ENCODE results near the gene NELL2.

NELL2 gene

GRCh38 chr12:44603701-44604100 is 272.4 kb downstream of the NELL2 start:
- H3K4me3 ChIP-seq (ENCODE audit: low read depth, low read length) = no peak overlapping the region
- no peak for DNase-seq (ENCODE audit: low read depth)
- no peak for TF ChIP-seq CTCF (IDR thresholded peaks at IDR 0.05; ENCODE audit: control insufficient read depth, extremely low read depth, insufficient read depth)

- DNase-seq (ENCODE audit: low read depth) = no peak
- no peak overlapping the region for H3K4me3 ChIP-seq (ENCODE audit: low read depth, low read length)
- TF ChIP-seq CTCF (IDR thresholded peaks at IDR 0.05; ENCODE audit: control insufficient read depth, extremely low read depth, insufficient read depth) = no peak
These were observed 283.5 kb downstream of the NELL2 start for GRCh38 chr12:44592626-44593025.

- DNase-seq (ENCODE audit: low read depth) = no peak
- no peak for TF ChIP-seq CTCF (IDR thresholded peaks at IDR 0.05; ENCODE audit: control insufficient read depth, extremely low read depth, insufficient read depth)
- H3K4me3 ChIP-seq (ENCODE audit: low read depth, low read length) = no peak overlapping the region
These were observed 286.4 kb downstream of the NELL2 start for GRCh38 chr12:44589697-44590096.

- TF ChIP-seq CTCF (IDR thresholded peaks at IDR 0.05; ENCODE audit: control insufficient read depth, extremely low read depth, insufficient read depth) = no peak
- DNase-seq (ENCODE audit: low read depth) = no peak
- no peak overlapping the region for H3K4me3 ChIP-seq (ENCODE audit: low read depth, low read length)
These were observed 287.5 kb downstream of the NELL2 start for GRCh38 chr12:44588651-44589050.

GRCh38 chr12:44584625-44585024 is 291.5 kb downstream of the NELL2 start:
- TF ChIP-seq CTCF (IDR thresholded peaks at IDR 0.05; ENCODE audit: control insufficient read depth, extremely low read depth, insufficient read depth) = no peak
- no peak for DNase-seq (ENCODE audit: low read depth)
- H3K4me3 ChIP-seq (ENCODE audit: low read depth, low read length) = no peak overlapping the region

GRCh38 chr12:44582521-44582920 is 293.6 kb downstream of the NELL2 start:
- no peak overlapping the region for H3K4me3 ChIP-seq (ENCODE audit: low read depth, low read length)
- DNase-seq (ENCODE audit: low read depth) = no peak
- TF ChIP-seq CTCF (IDR thresholded peaks at IDR 0.05; ENCODE audit: control insufficient read depth, extremely low read depth, insufficient read depth) = no peak

GRCh38 chr12:44581642-44582242 is 294.4 kb downstream of the NELL2 start:
- DNase-seq (ENCODE audit: low read depth) = no peak
- no peak overlapping the region for H3K4me3 ChIP-seq (ENCODE audit: low read depth, low read length)
- TF ChIP-seq CTCF (IDR thresholded peaks at IDR 0.05; ENCODE audit: control insufficient read depth, extremely low read depth, insufficient read depth) = no peak

All from LNCaP clone FGC (cell line).